Endothelial cell of umbilical vein (primary cell): ENCODE data around the gene MIF4GD. TPM values are rescaled to one million over a fixed set of nuclear protein-coding genes. Genes with fewer than 3 reads are reported as not detected.
A peak's percentile ranks its signal among the peaks of the same experiment; 100 is the strongest.

Experiments used
- BruUV-seq: library from RNA; stranded (reverse); fragments of 400-500 nt; replicated peaks from 2 replicates; lab custom pipeline; 2021; lab: Mats Ljungman, UMichigan
- CTCF ChIA-PET: fragments of 300-600, 350-600 bp; sonication (Branson Sonifier 250); formaldehyde crosslinking; loops from one replicate; lab custom pipeline; 2021; ENCODE audit warnings: antibody characterized with exemption, inconsistent platforms; lab: Charles Lee
- POLR2A ChIA-PET: fragments of 300-600, 350-600 bp; sonication (Branson Sonifier 250); formaldehyde crosslinking; loops from one replicate; lab custom pipeline; 2021; ENCODE audit warnings: antibody characterized with exemption, inconsistent platforms; lab: Charles Lee
- DNase-seq: peaks from one replicate; pipeline ENCODE4 v3.0.0-alpha.2; 2011; ENCODE audit warnings: low read depth, low spot score
- FAIRE-seq: peaks from 2 replicates; lab custom pipeline; 2011; peaks lifted over from hg19 to GRCh38; lab: Jason Lieb, UNC
- H2AFZ ChIP-seq: 2 replicates; pipeline ENCODE4 v1.6.0; 2012; ENCODE audit warnings: low read depth, low read length, control low read depth, inconsistent platforms
- H3K27ac ChIP-seq: 2 replicates; pipeline ENCODE4 v1.5.1; 2011; ENCODE audit warnings: low read depth, mild to moderate bottlenecking, control low read depth, low read length, moderate library complexity; ENCODE audit not compliant: insufficient read depth
- H3K27me3 ChIP-seq, 2 experiments: 2 replicates each; pipeline versions ENCODE4 v1.6.0 to v1.6.1; 2011; ENCODE audit warnings: low read length in 2 of 2, mixed read lengths in 1 of 2; ENCODE audit not compliant: control insufficient read depth in 2 of 2, insufficient read depth in 2 of 2
- H3K36me3 ChIP-seq, 2 experiments: 2 replicates in 1 of 2; 3 replicates in 1 of 2; pipeline ENCODE4 v1.5.1; 2011; ENCODE audit warnings: low read length in 2 of 2, mild to moderate bottlenecking in 1 of 2, moderate library complexity in 1 of 2; ENCODE audit not compliant: control insufficient read depth in 2 of 2, insufficient read depth in 2 of 2; ENCODE audit errors: extremely low read depth in 1 of 2
- H3K4me1 ChIP-seq: 3 replicates; pipeline ENCODE4 v1.5.1; 2011; ENCODE audit warnings: mild to moderate bottlenecking, low read length; ENCODE audit not compliant: control insufficient read depth, insufficient read depth; ENCODE audit errors: extremely low read depth
- H3K4me2 ChIP-seq: 2 replicates; pipeline ENCODE4 v1.6.1; 2011; ENCODE audit warnings: low read length, control low read depth, mixed read lengths; ENCODE audit not compliant: insufficient read depth
- H3K4me3 ChIP-seq, 3 experiments: fragments of 200-600 bp in 1 of 3; sonication (generic), shearing (Covaris generic) in 1 of 3; replicated peaks in 1 of 3; 2 replicates each; pipeline ENCODE4 v1.5.1; 2011 to 2016; ENCODE audit warnings: control low read depth in 3 of 3, low read length in 3 of 3, mild to moderate bottlenecking in 2 of 3, inconsistent platforms in 1 of 3, low read depth in 1 of 3, moderate library complexity in 1 of 3; ENCODE audit not compliant: insufficient read depth in 1 of 3
- H3K79me2 ChIP-seq: 2 replicates; pipeline ENCODE4 v1.6.0; 2012; ENCODE audit warnings: low read length, inconsistent platforms; ENCODE audit not compliant: control insufficient read depth, insufficient read depth
- H3K9ac ChIP-seq: replicated peaks from 2 replicates; pipeline ENCODE3; 2011; ENCODE audit warnings: low read length, control low read depth; ENCODE audit not compliant: insufficient read depth; ENCODE audit errors: extremely low read depth
- H3K9me1 ChIP-seq: replicated peaks from 3 replicates; pipeline ENCODE4 v1.6.0; 2011; ENCODE audit warnings: mild to moderate bottlenecking, low read length; ENCODE audit not compliant: control insufficient read depth, insufficient read depth; ENCODE audit errors: extremely low read depth
- H3K9me3 ChIP-seq: replicated peaks from 2 replicates; pipeline ENCODE4 v1.5.1; 2012; ENCODE audit warnings: low read length, inconsistent platforms; ENCODE audit not compliant: control insufficient read depth, insufficient read depth
- H4K20me1 ChIP-seq: replicated peaks from 2 replicates; pipeline ENCODE3; 2011; ENCODE audit warnings: mild to moderate bottlenecking, low read length; ENCODE audit not compliant: control insufficient read depth, insufficient read depth; ENCODE audit errors: extremely low read depth
- CTCF ChIP-seq, 2 donors: IDR thresholded peaks; 1 replicate in 1 of 2; 2 replicates in 1 of 2; pipeline ENCODE4 v1.5.1; 2011; ENCODE audit warnings: low read length in 2 of 2, mild to moderate bottlenecking in 2 of 2, moderate library complexity in 2 of 2, control low read depth in 1 of 2, inconsistent platforms in 1 of 2, low read depth in 1 of 2; ENCODE audit not compliant: insufficient read depth in 1 of 2; ENCODE audit errors: extremely low read depth in 1 of 2
- EZH2 ChIP-seq: IDR thresholded peaks from 2 replicates; pipeline ENCODE4 v1.6.1; 2012; ENCODE audit warnings: borderline replicate concordance, low read depth, mild to moderate bottlenecking, moderate library complexity, low read length, inconsistent platforms; ENCODE audit not compliant: severe bottlenecking
- FOS ChIP-seq: IDR thresholded peaks from 2 replicates; pipeline ENCODE4 v1.6.1; 2011; ENCODE audit warnings: mild to moderate bottlenecking, low read length, moderate library complexity, borderline replicate concordance; ENCODE audit not compliant: insufficient read depth
- GATA2 ChIP-seq: IDR thresholded peaks from 2 replicates; pipeline ENCODE4 v1.7.0; 2011; ENCODE audit warnings: low read depth, mild to moderate bottlenecking, moderate library complexity, mixed read lengths, low read length; ENCODE audit not compliant: insufficient read length, insufficient read depth
- JUN ChIP-seq: IDR thresholded peaks from 2 replicates; pipeline ENCODE4 v1.6.1; 2011; ENCODE audit warnings: borderline replicate concordance, low read depth; ENCODE audit not compliant: insufficient read length, insufficient read depth
- MAX ChIP-seq: IDR thresholded peaks from 2 replicates; pipeline ENCODE4 v1.6.1; 2011; ENCODE audit not compliant: insufficient read depth, insufficient read length
- MYC ChIP-seq: IDR thresholded peaks from one replicate; pipeline ENCODE4 v1.6.1; 2011; ENCODE audit warnings: mild to moderate bottlenecking, low read depth, low read length
- POLR2A ChIP-seq: IDR thresholded peaks from 2 replicates; pipeline ENCODE4 v1.6.1; 2012; ENCODE audit warnings: low read depth, mild to moderate bottlenecking, control low read depth, low read length
- POLR2AphosphoS5 ChIP-seq: IDR thresholded peaks from 2 replicates; pipeline ENCODE4 v1.6.1; 2012; ENCODE audit warnings: low read depth, mild to moderate bottlenecking, control low read depth, low read length, moderate library complexity; ENCODE audit not compliant: insufficient read depth
- dilution Hi-C: fragments of 300-500 bp; cut with MboI; formaldehyde crosslinking; loops from one replicate; pipeline ENCODE4 v1.15.0; 2019; ENCODE audit warnings: low sequenced_read_pairs; ENCODE audit not compliant: extremely low pct_ligation_motif_present
- intact Hi-C: fragments of 100-400 bp; cut with micrococcal nuclease; formaldehyde crosslinking; loops from one replicate; pipeline ENCODE4 v1.10.0; 2022
- polyA plus RNA-seq, 4 experiments: library from polyadenylated mRNA; depleted of rRNA in 3 of 4; stranded (reverse) in 3 of 4; unstranded in 1 of 4; fragments of >200 nt; gene quantifications; 2 replicates each; pipeline versions ENCODE4 v1.2.1 to v1.2.3, GENCODE V29; 2011 to 2012; ENCODE audit warnings: missing spikeins in 1 of 4
- total RNA-seq: library from RNA; stranded (reverse); gene quantifications from 2 replicates; pipeline ENCODE4 v1.2.3, GENCODE V29; 2021

MIF4GD gene
- total and polyA plus RNA-seq, 2 donors (not counting 3 experiments of a cell fraction or from before 2014, with no cell fraction given), result 12.4 to 35.7 TPM

GRCh38 chr17:75266316-75267152, 4.5 kb downstream of the MIF4GD start:
- dilution Hi-C loops, result no loop called here
- Histone ChIP-seq H2AFZ (no peak overlapping the region), H3K9me3 (no peaks in the 10 kb centered on the region), H3K4me1 (peaks cover 46% of the 10 kb centered on the region), H3K4me2 (peak overlapping the region; percentile 26), H4K20me1 (no peaks in the 10 kb centered on the region), H3K27ac (peak overlapping the region; percentile 80), H3K9ac (no peak overlapping the region), H3K9me1 (no peaks in the 10 kb centered on the region), H3K79me2 (peaks cover 18% of the 10 kb centered on the region), H3K36me3 (peaks cover 3 to 13% of the 10 kb centered on the region in 2 experiments), H3K4me3 (no peak overlapping the region), H3K27me3 (no peaks in the 10 kb centered on the region)
- peak; percentile 37 for DNase-seq
- peak; percentile 73 for FAIRE-seq
- BruUV-seq, result no TSS peak
- TF ChIP-seq FOS (no peak), MAX (no peak), GATA2 (no peak), JUN (no peak), CTCF (IDR thresholded peaks at IDR 0.05; ENCODE audit: extremely low read depth in 1 of 2, insufficient read depth in 1 of 2, low read depth in 1 of 2, low read length in 2 of 2) (no peak), EZH2 (no peak), MYC (no peak), POLR2AphosphoS5 (no peak), POLR2A (no peak)
- intact Hi-C loops, result loop anchor here (1.0 kb wide), 1 partner anchor 23 kb away; the partner anchor contains the start of gene SLC25A19
- POLR2A ChIA-PET, result interaction anchor here (0.5 to 1.1 kb wide), 2 partner anchors 23 to 127 kb away, joined by 3 to 4 read pairs; partner anchors contain the start of gene SLC25A19
- CTCF ChIA-PET, result interaction anchor here (0.7 kb wide), 1 partner anchor 26 kb away, joined by 3 read pairs; no protein-coding TSS in a partner anchor
